ENCODE data around the gene KCNMA1. TPM values are rescaled to one million over a fixed set of nuclear protein-coding genes. Genes with fewer than 3 reads are reported as not detected.

KCNMA1 gene
- total RNA-seq, 1 experiment from 2014 or later = not detected

DNA sequence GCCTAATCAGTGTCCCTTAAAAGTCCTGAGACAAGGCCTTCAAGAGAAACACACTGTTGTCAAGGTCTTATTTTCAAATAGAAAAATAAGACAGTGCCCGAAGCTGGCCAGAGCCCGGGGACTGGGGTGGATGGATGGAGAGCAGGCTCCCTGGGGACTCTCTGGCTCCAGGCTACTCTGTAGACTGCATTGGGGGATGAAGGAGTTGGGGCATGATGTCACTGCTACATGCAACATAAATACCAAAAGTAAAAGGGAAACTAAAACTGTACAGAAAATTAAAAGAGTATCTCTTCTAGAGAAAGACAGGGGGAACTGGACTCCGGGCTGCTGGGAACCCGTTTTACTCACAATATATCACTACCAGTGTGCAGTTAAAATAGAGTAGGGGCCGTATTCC lies 629.8 kb downstream of the KCNMA1 start:
- DNase-seq (ENCODE audit: low read depth, low spot score) = no peak
- in situ Hi-C loops (cut with HindIII; ENCODE audit: low pct_unique_long_range_greater_than_20kb, low sequenced_read_pairs) = no loop called here

DNA sequence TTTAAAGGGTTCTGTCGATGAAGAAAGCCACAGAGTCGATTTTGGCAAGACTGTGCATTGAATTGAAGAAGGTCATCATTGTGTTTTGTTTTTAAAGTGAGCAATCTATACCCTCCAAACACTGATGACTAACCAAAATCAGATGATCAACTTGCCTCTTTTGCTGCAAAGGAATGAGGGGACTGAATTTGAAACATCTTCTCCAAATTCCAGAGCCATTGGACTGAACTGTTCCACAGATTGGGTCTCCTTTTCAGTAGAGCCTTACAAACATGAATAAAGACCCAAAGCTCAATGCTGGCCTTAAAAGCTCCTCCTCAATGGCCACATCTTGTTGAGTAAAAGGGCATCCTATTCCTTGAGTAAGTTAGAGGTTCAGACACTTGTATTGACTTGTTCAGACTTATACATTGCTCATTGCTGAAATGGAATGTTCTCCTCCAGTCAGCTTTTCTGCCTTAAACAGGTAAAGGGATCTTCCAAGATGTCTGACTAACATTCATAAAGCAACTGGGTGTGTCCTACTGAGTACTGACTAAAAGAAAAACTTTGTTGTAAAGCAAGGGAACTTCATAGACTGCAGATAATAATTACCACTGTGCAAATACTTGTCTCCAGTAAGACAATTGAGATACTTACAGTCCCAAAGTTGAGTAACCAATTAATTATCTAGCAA lies 630.6 kb downstream of the KCNMA1 start:
- in situ Hi-C loops (cut with HindIII; ENCODE audit: low pct_unique_long_range_greater_than_20kb, low sequenced_read_pairs) = no loop called here
- DNase-seq (ENCODE audit: low read depth, low spot score) = peak; percentile 6

- in situ Hi-C loops (cut with HindIII; ENCODE audit: low pct_unique_long_range_greater_than_20kb, low sequenced_read_pairs) = no loop called here
- DNase-seq (ENCODE audit: low read depth, low spot score) = no peak
Observed at GRCh38 chr10:77005871-77006270, 631.7 kb downstream of the KCNMA1 start.

- in situ Hi-C loops (cut with HindIII; ENCODE audit: low pct_unique_long_range_greater_than_20kb, low sequenced_read_pairs) = no loop called here
- DNase-seq (ENCODE audit: low read depth, low spot score) = peak; percentile 71
Observed at GRCh38 chr10:77004917-77005564, 632.6 kb downstream of the KCNMA1 start.

DNA sequence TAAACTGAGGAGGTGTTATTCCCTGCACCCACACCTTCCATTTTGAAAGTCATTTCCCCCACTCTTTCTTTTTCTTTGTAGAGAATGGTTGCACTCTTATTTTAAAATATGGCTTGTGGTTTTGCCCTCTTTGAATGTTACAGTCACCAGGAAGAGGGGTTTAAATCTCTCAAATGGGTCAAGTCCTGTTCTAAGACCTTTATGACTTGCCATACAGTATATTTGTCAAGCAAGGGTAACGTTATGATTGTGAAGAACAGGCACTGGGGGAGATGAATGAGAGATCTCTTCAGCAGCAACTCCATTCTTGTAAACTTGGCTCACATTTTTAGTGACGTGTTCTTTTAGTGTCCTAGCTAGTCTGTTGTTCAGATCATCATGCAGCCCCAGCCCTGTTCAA lies 634.7 kb downstream of the KCNMA1 start:
- no peak for DNase-seq (ENCODE audit: low read depth, low spot score)
- in situ Hi-C loops (cut with HindIII; ENCODE audit: low pct_unique_long_range_greater_than_20kb, low sequenced_read_pairs) = no loop called here

DNA sequence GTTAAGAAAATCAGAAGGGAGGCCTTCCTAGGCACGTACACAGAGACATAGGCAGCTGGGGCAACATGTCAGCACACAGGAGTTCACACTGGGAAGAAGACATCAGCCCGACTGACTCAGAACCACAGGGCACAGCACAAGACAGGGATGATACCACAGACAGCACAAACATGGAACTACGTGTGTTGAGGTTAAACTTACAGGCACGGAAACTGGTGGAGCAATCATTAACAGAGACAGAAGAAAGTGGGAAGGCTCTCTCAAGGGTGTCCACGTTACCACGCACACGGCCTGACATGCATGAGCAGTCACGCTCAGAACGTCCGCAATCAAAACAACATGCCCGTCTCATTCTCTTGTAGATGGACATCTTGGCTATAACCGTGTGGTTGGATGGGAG lies 636.4 kb downstream of the KCNMA1 start:
- in situ Hi-C loops (cut with HindIII; ENCODE audit: low pct_unique_long_range_greater_than_20kb, low sequenced_read_pairs) = no loop called here
- DNase-seq (ENCODE audit: low read depth, low spot score) = peak; percentile 7

DNA sequence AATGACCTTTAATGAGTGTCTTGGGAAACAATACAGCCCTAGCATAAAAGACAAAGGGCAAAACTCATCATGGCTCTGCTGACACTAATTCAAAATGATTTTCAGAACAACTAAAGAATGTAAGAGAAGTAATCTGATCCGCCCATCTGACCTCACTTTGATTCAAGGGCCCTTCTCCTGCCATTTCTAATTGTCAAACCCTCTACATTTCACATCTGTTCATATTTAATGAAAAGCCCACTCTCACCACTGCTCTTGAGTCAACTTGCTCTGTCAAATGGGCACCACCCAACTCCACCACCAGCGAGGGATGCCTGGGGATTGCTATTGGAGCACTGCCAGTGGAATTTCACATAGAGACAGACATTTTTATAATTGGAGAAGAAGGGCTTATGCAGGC lies 639.2 kb downstream of the KCNMA1 start:
- DNase-seq (ENCODE audit: low read depth, low spot score) = no peak
- in situ Hi-C loops (cut with HindIII; ENCODE audit: low pct_unique_long_range_greater_than_20kb, low sequenced_read_pairs) = no loop called here

DNA sequence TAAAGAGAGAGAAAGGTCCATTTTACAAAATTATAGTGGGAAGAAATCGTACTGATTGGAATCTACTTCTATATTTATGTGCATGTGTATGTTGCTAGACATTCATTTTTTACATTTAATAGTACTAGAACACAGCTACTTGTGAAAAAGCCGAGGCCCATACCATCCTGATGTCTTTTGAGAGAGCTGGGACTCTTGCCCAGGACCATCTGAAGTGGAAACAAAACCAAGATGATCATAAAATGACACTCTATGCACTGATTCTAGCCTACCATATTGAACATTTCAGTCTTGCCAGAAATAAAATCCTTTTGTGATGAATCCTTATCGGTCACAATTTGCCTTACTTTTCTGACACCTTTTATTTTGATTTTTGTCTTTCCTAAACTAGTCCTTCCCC lies 640.0 kb downstream of the KCNMA1 start:
- in situ Hi-C loops (cut with HindIII; ENCODE audit: low pct_unique_long_range_greater_than_20kb, low sequenced_read_pairs) = no loop called here
- DNase-seq (ENCODE audit: low read depth, low spot score) = no peak

DNA sequence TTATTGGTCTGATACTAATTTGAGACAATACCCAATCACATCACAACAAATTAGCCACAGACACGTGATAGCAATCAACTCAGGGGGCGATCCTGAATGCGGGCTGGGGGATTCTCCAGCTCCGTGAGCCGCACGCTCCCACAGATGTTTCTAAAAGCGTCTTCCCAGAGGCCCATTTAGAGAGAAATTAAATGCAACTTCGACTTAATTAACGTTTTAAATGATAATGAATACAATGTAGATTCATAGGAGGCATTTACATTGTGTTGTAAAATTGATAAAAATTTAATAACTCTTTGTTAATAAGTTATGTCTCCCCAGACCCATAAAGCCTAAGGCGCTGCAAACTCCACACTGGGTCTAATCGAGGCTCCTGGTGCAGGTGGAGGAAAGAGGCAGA lies 642.6 kb downstream of the KCNMA1 start:
- DNase-seq (ENCODE audit: low read depth, low spot score) = no peak
- in situ Hi-C loops (cut with HindIII; ENCODE audit: low pct_unique_long_range_greater_than_20kb, low sequenced_read_pairs) = no loop called here

DNA sequence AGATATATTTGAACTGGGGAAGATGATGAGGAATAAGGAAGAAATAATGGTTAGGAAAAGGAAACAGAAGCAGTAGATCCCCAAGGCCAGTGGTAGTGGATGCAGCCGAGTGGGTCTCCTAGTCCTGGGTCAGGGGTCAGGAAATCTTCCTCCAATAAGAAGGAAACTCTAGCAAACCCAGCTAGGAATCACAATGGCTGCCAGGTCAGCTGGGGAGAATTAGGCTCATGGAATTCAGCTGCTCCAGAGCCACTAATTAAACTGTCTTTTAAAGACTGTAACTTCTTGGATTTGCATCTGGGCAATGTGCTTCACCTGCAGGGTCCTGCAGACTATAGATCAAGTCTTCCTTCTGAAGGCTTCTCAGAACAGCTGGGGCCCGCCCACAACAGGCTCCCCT lies 644.4 kb downstream of the KCNMA1 start:
- in situ Hi-C loops (cut with HindIII; ENCODE audit: low pct_unique_long_range_greater_than_20kb, low sequenced_read_pairs) = no loop called here

GRCh38 chr10:76992467-76992866 lies 645.1 kb downstream of the KCNMA1 start:
- in situ Hi-C loops (cut with HindIII; ENCODE audit: low pct_unique_long_range_greater_than_20kb, low sequenced_read_pairs) = no loop called here
- DNase-seq (ENCODE audit: low read depth, low spot score) = no peak

More for the DNA sequence above, 644.4 kb downstream of the KCNMA1 start:
- no peak for DNase-seq (ENCODE audit: low read depth, low spot score)

DNA sequence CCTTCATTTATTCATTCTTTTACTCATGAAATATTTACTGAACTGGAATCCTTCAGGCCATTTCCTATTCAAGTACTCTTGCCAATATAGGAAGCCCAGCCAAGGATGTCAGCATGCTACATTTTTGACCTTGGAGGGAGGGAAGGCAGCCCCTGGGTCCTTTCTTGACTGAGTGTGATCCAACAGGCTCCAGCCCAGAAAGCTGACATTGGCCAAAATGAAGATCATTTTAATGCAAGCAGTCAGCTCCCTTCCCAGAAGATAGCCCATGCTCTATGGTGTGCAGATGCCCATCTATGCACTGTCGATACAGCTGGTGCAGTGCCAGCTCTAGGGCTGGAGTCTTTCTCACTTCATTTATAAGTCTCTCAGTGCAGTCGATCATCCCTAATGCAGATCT lies 646.0 kb downstream of the KCNMA1 start:
- DNase-seq (ENCODE audit: low read depth, low spot score) = no peak
- in situ Hi-C loops (cut with HindIII; ENCODE audit: low pct_unique_long_range_greater_than_20kb, low sequenced_read_pairs) = no loop called here

DNA sequence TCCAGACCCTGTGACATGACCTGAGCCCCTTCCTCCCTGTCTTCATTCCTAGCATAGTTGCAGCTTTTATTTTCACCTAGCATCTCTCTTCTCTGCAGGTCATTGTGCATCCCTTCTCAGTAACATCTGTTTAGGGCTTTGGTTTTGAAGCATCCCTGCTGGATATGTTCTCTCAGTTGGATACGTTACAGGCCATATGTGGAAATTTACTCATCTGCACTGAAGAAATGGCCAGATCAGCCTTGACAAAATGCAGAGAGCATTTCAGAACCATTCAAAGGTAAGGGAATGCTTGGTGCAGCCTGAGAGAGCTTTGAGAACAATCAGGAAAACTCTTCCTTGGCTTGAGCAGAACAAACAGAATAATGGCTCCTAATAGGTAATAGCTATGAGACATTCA lies 647.0 kb downstream of the KCNMA1 start:
- no peak for DNase-seq (ENCODE audit: low read depth, low spot score)
- in situ Hi-C loops (cut with HindIII; ENCODE audit: low pct_unique_long_range_greater_than_20kb, low sequenced_read_pairs) = no loop called here

DNA sequence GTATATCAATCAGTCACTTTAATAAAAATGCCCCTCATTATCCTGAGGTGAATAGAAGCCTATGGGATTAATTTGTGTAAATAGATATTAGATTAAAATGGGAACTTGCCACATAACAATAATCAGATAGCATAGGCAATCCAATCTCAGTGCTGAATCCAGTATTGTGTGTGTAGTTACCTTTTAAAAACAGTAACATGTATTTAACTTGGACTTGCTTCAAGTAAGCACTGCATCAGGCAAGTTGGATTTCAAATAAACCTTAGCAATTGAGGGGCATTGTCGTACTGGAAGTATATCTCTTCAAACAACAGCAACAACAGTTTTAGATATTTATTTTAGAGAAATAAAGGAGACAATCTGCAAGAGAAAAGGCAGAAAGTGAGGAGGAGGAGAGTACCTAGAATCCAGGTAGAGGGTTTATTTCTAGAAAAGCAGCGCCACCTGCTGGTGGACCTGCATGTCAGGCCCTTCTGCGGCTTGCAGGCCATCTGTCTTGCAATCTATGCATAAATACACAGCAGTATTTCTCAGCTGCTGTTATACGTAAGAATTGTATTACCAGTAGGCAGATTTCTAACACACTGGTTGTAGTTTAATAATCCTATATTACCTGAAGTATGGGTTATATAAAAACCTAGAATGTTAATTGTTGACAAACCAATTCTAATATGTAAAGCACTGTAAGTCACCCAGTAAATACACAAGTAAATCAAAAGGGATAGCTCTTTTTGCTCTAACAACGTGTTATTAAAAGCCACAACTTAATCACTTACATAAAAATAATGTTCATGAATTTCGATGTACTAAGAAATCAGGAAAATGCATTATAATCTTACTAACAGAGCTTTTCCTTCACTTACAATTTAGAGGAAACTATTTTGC lies 652.8 kb downstream of the KCNMA1 start:
- peak; percentile 62 for DNase-seq (ENCODE audit: low read depth, low spot score)
- in situ Hi-C loops (cut with HindIII; ENCODE audit: low pct_unique_long_range_greater_than_20kb, low sequenced_read_pairs) = no loop called here

DNA sequence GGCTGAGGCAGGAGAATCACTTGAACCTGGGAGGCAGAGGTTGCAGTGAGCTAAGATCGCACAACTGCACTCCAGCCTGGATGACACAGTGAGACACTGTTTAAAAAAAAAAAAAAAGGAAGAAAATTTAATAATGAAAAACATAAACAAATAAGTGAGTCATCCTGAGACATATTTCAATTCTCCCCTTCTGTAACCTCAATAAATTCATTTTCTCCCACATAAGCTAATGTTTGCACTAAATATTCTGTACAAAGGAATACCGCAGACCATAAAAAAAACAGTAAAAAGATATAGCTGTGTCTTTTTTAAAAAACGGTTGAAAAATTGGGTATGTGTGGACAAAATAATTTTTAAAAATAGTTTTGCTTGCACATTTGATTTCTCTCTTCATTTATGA lies 654.0 kb downstream of the KCNMA1 start:
- in situ Hi-C loops (cut with HindIII; ENCODE audit: low pct_unique_long_range_greater_than_20kb, low sequenced_read_pairs) = no loop called here
- DNase-seq (ENCODE audit: low read depth, low spot score) = no peak

DNA sequence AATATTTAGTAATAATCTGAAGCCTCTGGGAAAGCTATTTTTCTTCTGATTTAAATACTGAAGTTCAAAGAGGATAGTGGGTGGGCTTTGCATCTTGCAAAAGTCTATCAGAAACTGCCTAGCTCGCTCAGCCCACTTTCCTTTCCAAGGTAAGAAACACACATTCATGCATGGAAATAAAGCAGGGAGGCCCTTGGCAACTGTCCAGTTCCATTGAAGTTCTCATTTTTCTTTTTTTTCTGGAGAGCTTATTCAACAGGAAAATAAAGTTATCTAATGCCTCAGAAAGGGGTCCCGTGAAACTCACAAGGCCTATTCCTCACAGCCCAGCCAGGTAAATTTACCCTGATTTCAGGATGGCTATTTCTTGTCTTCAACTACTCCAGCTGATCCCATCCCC lies 654.9 kb downstream of the KCNMA1 start:
- DNase-seq (ENCODE audit: low read depth, low spot score) = no peak
- in situ Hi-C loops (cut with HindIII; ENCODE audit: low pct_unique_long_range_greater_than_20kb, low sequenced_read_pairs) = no loop called here

DNA sequence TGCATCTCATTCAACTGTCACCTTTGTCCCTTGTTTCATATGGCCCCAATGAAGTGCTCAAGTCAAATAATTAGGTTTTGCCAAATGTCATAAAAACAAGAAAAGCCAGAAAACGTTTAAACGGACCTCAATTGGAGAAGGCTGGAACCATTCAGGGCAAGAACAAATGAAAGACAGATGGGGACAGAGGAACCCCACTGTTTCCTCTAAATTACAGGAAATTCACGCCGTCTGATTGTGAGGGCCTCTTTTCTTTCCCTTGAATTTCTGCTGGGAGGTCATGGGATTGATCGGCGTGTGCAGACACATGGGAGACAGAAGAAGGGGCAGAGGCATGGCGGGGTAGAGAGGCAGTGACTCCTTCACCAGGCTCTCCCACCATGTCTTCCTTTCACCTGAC lies 656.4 kb downstream of the KCNMA1 start:
- in situ Hi-C loops (cut with HindIII; ENCODE audit: low pct_unique_long_range_greater_than_20kb, low sequenced_read_pairs) = no loop called here
- no peak for DNase-seq (ENCODE audit: low read depth, low spot score)

DNA sequence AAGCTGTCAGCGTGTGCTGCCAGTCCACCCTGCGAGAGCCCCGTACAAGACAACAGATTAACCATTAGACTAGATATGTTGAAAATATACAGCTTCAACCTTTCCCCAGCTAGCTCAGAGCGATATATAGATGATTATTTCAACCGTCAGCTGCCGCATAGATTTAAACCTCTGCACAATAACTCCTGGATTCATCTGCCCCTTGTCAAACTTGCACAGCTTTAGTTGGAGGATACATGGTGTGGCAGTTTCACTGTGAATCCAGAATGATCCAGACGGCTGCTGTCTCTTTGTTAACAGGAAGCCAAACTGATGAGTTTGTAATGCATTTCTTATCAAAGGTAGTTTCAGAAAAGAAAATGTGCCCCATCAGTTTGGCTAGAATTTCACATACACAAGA lies 659.7 kb downstream of the KCNMA1 start:
- in situ Hi-C loops (cut with HindIII; ENCODE audit: low pct_unique_long_range_greater_than_20kb, low sequenced_read_pairs) = no loop called here
- no peak for DNase-seq (ENCODE audit: low read depth, low spot score)

DNA sequence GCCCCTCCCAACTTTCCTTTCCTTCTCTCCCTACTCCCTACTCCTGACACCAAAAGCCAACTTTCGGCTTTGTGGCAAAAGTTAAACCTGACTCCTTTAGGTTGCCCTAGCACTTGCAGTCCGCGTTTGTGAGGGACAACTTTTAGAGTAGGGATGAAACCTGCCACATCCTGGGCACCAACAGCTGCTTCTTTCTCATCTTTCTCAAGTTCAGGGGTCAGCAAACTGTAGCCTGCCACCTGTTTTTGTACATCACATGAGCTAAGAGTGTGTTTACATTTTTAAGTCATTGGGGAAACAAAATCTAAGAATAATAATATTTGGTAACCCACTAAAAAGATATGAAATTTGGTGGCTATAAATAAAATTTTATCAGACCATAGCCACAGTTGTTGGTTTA lies 660.6 kb downstream of the KCNMA1 start:
- in situ Hi-C loops (cut with HindIII; ENCODE audit: low pct_unique_long_range_greater_than_20kb, low sequenced_read_pairs) = no loop called here
- DNase-seq (ENCODE audit: low read depth, low spot score) = no peak
